GM19397 (cell line): Measurements from ENCODE around the gene TSKU.

Experiments
- ATAC-seq: cut with Tn5 transposase; IDR thresholded peaks from one replicate; pipeline ENCODE4 v1.9.1; 2021; ENCODE audit warnings: mild to moderate bottlenecking, moderate library complexity; ENCODE audit not compliant: unreplicated experiment

The TSKU gene

GRCh38 chr11:76769645-76770586 lies 13.2 kb upstream of the TSKU start:
- no peak for ATAC-seq

- ATAC-seq: no peak
Observed at GRCh38 chr11:76770642-76771445, 12.3 kb upstream of the TSKU start.

GRCh38 chr11:76771446-76772099 lies 11.6 kb upstream of the TSKU start:
- no peak for ATAC-seq

GRCh38 chr11:76772100-76772782 lies 10.9 kb upstream of the TSKU start:
- no peak for ATAC-seq

GRCh38 chr11:76772783-76773106 lies 10.4 kb upstream of the TSKU start:
- no peak for ATAC-seq

- no peak for ATAC-seq
Observed at GRCh38 chr11:76773921-76774361, 9.2 kb upstream of the TSKU start.

GRCh38 chr11:76776472-76776871 lies 6.7 kb upstream of the TSKU start:
- ATAC-seq: no peak

GRCh38 chr11:76777305-76777704 lies 5.9 kb upstream of the TSKU start:
- ATAC-seq: no peak

GRCh38 chr11:76777876-76778275 lies 5.3 kb upstream of the TSKU start:
- ATAC-seq: no peak

GRCh38 chr11:76778874-76779273 lies 4.3 kb upstream of the TSKU start:
- no peak for ATAC-seq

GRCh38 chr11:76781046-76781801 lies 1.9 kb upstream of the TSKU start:
- ATAC-seq: no peak

- no peak for ATAC-seq
Observed at GRCh38 chr11:76781807-76782530, 1.2 kb upstream of the TSKU start.

- no peak for ATAC-seq
Observed at GRCh38 chr11:76782531-76783293, 444 bp upstream of the TSKU start.

- no peak for ATAC-seq
Observed at GRCh38 chr11:76783896-76784813, 999 bp downstream of the TSKU start.

- ATAC-seq: no peak
Observed at GRCh38 chr11:76785513-76785912, 2.4 kb downstream of the TSKU start.

- no peak for ATAC-seq
Observed at GRCh38 chr11:76786016-76786415, 2.9 kb downstream of the TSKU start.

GRCh38 chr11:76786441-76787014 lies 3.4 kb downstream of the TSKU start:
- no peak for ATAC-seq
